GM08714 (cell line): ENCODE results near the gene SH2B2.
A peak's percentile ranks its signal among the peaks of the same experiment; 100 is the strongest.
"Not testable (repeated sequence)": the region's sequence is repeated elsewhere in the genome, so short reads cannot be mapped to it uniquely, and the experiment has no call there.

Experiments
- H3K4me3 ChIP-seq: fragments of 200-500 bp; sonication (Bioruptor generic); 2 replicates; pipeline ENCODE4 v1.5.1; 2014; ENCODE audit warnings: mild to moderate bottlenecking, low read length, inconsistent platforms

SH2B2 gene

GRCh38 chr7:102364394-102364886 lies 77.8 kb downstream of the SH2B2 start:
- peak overlapping the region; percentile 66 for H3K4me3 ChIP-seq

GRCh38 chr7:102365390-102365789 lies 78.7 kb downstream of the SH2B2 start:
- H3K4me3 ChIP-seq: not testable (repeated sequence)

- H3K4me3 ChIP-seq: not testable (repeated sequence)
Measured at GRCh38 chr7:102370038-102370437, 83.4 kb downstream of the SH2B2 start.
